Stomach smooth muscle (tissue), 2 donors: ENCODE measurements around the gene KCNQ1OT1.

ENCODE experiments used
- H3K27ac ChIP-seq: one replicate; pipeline ENCODE4 v1.7.0; 2013; ENCODE audit warnings: mild to moderate bottlenecking, low read length, inconsistent platforms
- H3K27me3 ChIP-seq, 2 donors: one replicate each; pipeline ENCODE4 v1.7.0; 2013; ENCODE audit warnings: low read length in 2 of 2; ENCODE audit not compliant: insufficient read depth in 2 of 2, control insufficient read depth in 1 of 2
- H3K36me3 ChIP-seq, 2 donors: one replicate each; pipeline ENCODE4 v1.7.0; 2013; ENCODE audit warnings: low read length in 2 of 2; ENCODE audit not compliant: control insufficient read depth in 2 of 2, insufficient read depth in 2 of 2
- H3K4me1 ChIP-seq: one replicate; pipeline ENCODE4 v1.7.0; 2013; ENCODE audit warnings: low read length; ENCODE audit not compliant: control insufficient read depth, insufficient read depth
- H3K4me3 ChIP-seq, 2 donors: one replicate each; pipeline ENCODE4 v1.7.0; 2013; ENCODE audit warnings: low read length in 2 of 2
- H3K9ac ChIP-seq, 2 donors: one replicate each; pipeline ENCODE4 v1.7.0; 2013; ENCODE audit warnings: low read length in 2 of 2, mild to moderate bottlenecking in 1 of 2
- H3K9me3 ChIP-seq, 2 donors: one replicate each; pipeline ENCODE4 v1.7.0; 2013; ENCODE audit warnings: low read length in 2 of 2; ENCODE audit not compliant: control insufficient read depth in 2 of 2
- donor health status: healthy.
- donor health status: Pancreatic carcinoma.

Gene KCNQ1OT1

DNA sequence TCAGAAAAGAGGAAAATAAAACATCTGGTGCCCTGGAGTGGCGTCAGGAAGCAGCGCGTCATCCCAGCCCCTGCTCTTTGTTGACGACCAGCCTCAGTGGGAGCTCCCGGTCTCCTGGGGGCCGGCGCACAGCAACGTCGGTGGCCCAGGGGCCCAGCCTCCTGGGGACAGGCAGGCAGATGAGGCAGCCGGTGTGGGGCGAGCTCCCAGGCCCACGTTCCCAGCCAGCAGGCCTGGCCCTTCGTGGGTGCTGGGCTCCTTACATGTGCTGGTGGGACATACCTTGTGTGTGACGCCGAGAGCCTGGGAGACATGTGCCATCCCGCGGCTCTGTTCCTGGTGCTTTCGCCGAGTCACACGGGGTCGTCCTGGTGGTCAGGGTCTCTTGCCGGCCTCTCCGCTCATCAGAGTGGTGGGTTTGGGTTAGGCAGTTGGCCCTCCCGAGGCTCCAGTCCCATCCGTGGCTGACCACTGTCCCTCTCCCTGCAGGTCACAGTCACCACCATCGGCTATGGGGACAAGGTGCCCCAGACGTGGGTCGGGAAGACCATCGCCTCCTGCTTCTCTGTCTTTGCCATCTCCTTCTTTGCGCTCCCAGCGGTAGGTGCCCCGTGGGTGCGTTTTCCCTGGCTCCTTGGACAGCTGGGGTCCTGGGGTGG lies 116.7 kb downstream of the KCNQ1OT1 start:
- Histone ChIP-seq H3K9me3 (no peaks in the 10 kb centered on the region), H3K4me3 (no peak overlapping the region)

DNA sequence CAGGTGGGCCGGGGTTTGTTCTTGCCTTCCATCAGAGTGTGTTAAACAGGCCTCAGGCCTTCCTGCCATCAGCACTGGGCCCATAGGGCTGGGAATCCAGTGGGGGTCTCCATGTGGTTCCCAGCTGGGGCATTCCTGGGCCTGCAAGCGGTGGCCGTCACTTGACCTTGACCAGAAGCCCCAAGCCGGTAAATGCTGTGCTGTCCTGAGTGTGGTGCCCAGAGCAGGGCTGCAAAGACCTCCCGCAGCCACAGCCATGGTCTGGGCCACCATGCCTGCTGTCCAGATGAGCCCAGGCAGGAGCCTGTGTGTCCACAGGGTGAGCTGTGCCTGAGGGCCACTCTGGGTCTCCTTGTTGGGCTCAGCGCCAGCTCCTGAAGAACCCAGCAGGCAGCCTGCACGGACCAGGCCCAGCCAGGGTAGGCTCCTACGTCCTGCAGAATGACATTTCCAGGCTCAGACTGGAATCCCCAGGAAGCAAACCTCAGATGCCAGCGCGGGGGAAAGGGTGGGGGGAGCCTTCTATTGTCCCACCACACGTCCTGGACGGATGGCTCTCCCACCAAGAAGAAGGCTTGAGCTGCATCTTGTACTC lies 117.3 kb downstream of the KCNQ1OT1 start:
- H3K27ac ChIP-seq = no peak overlapping the region
- H3K9ac ChIP-seq = no peak overlapping the region
- H3K4me1 ChIP-seq = no peaks in the 10 kb centered on the region

More for the DNA sequence above, 116.7 kb downstream of the KCNQ1OT1 start:
- no peak overlapping the region for H3K27ac ChIP-seq
- H3K27me3 ChIP-seq = no peaks in the 10 kb centered on the region
- H3K36me3 ChIP-seq = no peaks in the 10 kb centered on the region
- no peak overlapping the region for H3K9ac ChIP-seq
- no peaks in the 10 kb centered on the region for H3K4me1 ChIP-seq

DNA sequence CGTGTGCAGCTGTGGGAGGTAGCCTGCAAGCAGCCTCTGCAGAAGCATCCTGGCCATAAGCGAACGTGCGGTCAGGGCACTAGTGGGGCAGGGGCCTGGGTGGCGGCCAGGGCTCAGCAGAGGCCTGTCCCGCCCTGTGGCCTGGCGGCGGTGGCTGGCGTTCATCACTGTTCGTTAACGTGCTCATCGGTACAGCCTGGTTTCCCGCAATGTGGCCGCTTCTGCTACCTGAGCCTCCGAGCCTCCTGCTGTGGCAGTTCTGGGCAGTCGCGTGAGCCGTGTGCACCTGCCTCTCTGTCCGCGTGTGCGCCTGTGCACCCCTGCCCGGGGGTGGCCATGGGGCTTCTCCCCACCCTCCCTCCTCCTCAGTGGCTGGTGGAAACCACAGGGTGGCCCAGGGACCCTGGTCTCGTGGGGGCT lies 117.9 kb downstream of the KCNQ1OT1 start:
- H3K27ac ChIP-seq = no peak overlapping the region
- H3K27me3 ChIP-seq = no peaks in the 10 kb centered on the region
- H3K9ac ChIP-seq = no peak overlapping the region
- H3K4me1 ChIP-seq = no peaks in the 10 kb centered on the region
- no peaks in the 10 kb centered on the region for H3K36me3 ChIP-seq
- no peak overlapping the region for H3K4me3 ChIP-seq
- no peaks in the 10 kb centered on the region for H3K9me3 ChIP-seq

More for the DNA sequence above, 117.3 kb downstream of the KCNQ1OT1 start:
- Histone ChIP-seq H3K4me3 (no peak overlapping the region), H3K27me3 (no peaks in the 10 kb centered on the region), H3K36me3 (no peaks in the 10 kb centered on the region), H3K9me3 (no peaks in the 10 kb centered on the region)

DNA sequence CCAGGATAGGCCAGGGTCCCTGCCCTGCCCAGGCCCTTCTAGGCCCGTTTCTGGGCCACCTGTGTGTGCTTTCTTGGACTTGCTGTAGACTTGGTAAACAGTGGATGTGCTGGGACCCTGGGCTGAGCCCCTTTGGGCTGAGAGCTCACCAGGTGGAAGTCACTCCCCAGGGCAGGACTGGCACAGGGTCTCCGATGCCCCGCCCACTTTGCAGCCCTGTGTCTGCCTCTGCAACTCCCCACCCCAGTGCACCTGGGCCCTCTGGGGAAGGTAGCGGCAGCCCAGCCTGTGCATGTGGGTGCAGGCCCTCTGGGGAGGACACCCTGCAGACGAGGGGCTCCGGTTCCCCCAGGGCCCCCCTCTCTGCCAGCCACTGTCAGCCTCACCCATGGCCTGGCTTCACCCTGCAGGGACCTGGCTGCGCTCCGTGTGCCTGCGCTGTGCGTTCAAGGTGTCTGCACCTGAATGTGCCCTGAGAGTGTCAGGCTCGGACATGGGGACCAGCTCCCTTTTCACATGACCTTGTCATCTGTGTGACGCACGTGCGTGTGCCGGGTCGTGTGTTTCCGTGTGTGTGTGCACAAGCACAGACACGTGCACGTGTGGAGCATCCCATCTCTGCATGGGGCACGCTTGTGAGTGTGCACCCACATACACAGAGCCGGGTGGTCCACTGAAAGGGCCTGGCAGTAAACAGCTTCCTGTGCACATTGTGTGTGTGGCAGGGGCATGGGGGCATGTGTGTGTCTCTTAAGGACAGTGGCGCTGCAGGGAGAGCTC lies 118.5 kb downstream of the KCNQ1OT1 start:
- Histone ChIP-seq H3K36me3 (no peaks in the 10 kb centered on the region), H3K4me1 (no peaks in the 10 kb centered on the region), H3K9me3 (no peaks in the 10 kb centered on the region), H3K27me3 (no peaks in the 10 kb centered on the region), H3K27ac (no peak overlapping the region), H3K9ac (no peak overlapping the region), H3K4me3 (no peak overlapping the region)

DNA sequence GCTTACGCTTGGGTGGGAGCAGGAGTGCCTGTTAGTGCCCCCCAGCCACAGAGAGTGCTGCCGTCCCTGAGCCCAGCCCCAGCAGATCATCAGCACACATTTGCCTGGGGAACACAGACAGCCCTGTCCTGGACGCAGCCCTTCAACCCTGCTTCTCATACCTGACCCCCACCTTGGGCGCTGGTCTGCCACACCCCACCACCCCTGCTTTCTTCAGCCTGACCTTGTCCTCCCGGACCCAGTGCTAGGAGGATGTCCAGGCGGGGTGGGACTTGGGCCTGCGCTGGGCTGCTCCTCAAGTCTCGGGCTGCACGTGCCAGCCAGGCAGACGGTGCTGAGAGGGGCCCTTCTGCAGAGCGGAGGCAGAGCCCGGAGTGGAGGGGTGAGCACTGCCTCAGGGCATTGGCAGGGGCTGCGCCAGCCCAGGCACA lies 119.2 kb downstream of the KCNQ1OT1 start:
- Histone ChIP-seq H3K36me3 (no peaks in the 10 kb centered on the region), H3K27me3 (no peaks in the 10 kb centered on the region), H3K9ac (no peak overlapping the region), H3K4me3 (no peak overlapping the region), H3K9me3 (no peaks in the 10 kb centered on the region), H3K27ac (no peak overlapping the region), H3K4me1 (no peaks in the 10 kb centered on the region)

DNA sequence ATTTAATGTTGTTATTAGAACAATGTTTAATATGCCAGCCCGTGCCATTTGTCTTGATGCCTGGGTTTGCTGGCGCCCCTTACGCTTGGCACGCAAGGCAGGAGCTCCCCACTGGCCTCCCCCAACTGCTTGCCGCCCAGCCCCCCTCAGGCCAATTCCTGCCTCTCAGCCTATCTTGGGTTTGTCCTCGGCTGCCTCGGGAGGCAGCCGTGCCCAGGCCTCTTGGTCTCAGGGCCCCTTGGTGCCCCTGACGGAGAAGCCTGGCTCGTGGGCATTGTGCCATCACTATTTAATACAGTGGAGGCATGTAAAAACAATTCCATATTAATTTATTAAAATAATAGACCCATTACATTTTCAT lies 119.8 kb downstream of the KCNQ1OT1 start:
- no peak overlapping the region for H3K9ac ChIP-seq
- H3K27ac ChIP-seq = no peak overlapping the region
- no peaks in the 10 kb centered on the region for H3K9me3 ChIP-seq
- no peak overlapping the region for H3K4me3 ChIP-seq
- no peaks in the 10 kb centered on the region for H3K4me1 ChIP-seq
- no peaks in the 10 kb centered on the region for H3K27me3 ChIP-seq
- no peaks in the 10 kb centered on the region for H3K36me3 ChIP-seq

DNA sequence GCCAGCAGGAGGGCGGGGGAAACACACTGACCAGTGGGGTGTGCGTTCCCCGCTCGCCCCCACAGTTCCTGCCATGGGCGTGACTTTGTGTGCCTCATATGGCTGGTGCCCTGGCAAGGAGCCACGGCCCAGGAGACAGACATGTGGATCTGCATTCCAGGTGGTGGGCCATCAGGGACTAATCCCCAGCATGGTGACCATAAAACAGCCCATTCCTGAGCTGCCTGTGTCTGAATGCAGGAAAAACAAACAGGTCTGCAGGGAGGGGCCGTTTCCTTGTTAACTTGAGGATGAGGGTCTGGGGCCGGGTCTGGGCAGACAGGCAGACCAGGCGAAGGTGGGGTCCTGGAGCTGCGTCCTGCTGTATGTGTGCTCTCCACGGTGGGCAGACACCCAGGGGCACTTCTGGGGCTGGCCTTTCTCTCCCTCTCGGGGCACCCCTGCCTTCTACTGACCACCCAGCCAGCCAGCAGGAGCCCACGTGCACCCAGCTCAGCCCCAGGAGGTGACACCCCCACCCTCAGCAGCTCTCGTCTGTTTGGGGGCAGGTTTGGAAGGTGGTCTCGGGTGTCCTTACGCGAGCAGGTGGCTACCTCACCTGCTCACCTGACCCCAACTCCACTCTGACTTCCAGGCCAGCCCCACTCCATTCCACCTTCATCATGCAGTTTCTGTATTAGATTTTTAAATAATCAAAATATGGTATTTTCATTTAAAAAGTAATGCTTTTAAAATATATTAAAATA lies 120.3 kb downstream of the KCNQ1OT1 start:
- no peak overlapping the region for H3K4me3 ChIP-seq
- no peak overlapping the region for H3K9ac ChIP-seq
- no peak overlapping the region for H3K27ac ChIP-seq
- no peaks in the 10 kb centered on the region for H3K36me3 ChIP-seq
- H3K27me3 ChIP-seq = no peaks in the 10 kb centered on the region
- H3K4me1 ChIP-seq = no peaks in the 10 kb centered on the region
- H3K9me3 ChIP-seq = no peaks in the 10 kb centered on the region

DNA sequence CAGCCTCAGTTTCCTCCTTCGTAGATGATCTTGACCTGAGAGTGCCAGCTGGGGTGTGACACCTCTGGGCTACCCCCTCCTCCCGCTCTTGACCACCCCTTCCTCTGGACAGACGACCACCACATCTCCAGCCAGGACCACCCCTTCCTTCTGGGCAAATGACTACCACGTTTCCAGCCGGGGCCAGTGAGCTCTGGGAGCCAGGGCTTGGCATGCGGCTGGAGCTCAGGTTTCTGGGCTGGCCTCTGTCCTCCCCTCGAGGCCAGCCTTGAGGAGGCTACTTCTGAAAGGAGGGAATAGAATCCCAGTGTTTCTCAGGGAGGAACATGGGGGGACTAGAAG lies 120.9 kb downstream of the KCNQ1OT1 start:
- Histone ChIP-seq H3K4me3 (no peak overlapping the region), H3K4me1 (no peaks in the 10 kb centered on the region), H3K36me3 (no peaks in the 10 kb centered on the region), H3K9ac (no peak overlapping the region), H3K9me3 (no peaks in the 10 kb centered on the region), H3K27ac (no peak overlapping the region), H3K27me3 (no peaks in the 10 kb centered on the region)

DNA sequence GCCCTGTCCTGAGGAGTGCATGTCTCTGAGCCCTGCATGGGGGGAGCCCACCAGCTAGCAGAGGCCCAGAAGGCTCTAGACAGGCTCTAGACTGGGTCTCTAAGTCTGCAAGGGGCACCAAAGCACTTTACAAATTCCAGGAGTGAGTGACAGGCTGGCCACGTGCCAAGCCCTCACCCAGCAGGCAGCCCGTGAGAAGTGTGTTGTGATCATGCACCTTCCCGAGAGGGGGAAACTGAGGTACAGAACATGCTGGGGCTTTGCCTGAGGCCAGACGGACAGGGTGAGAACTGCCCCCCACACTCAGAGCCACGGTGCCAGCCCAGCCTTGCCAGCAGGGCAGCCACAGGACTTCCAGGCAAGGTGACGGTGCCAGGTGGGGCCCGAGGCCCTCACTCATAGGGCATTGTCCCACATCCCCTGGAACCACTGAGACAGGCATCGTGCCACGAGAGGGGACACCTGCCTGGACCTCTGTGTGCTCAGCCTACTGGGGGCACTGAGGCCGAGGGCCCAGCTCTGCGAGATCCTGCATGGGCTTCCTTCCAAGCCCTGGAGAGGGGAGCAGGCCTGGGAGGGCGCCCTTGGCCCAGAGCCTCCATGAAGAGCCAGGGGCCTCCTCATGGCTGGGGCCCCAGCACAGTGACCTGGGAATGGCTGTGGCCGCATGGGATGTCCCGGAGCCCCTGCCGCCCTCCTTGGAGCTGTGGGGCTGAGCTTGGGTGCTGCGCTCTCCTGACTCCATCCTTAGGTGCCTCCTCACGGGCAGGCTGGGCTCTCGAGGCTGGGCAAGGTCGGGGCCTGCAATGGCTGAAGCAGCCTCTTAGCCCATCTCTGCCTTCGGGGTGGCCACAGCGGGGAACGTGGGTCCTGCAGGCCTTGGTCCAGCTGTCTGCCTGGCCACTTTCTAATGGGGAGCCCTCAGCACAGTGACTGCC lies 121.5 kb downstream of the KCNQ1OT1 start:
- no peak overlapping the region for H3K9ac ChIP-seq
- no peaks in the 10 kb centered on the region for H3K36me3 ChIP-seq
- no peak overlapping the region for H3K27ac ChIP-seq
- no peaks in the 10 kb centered on the region for H3K9me3 ChIP-seq
- H3K4me1 ChIP-seq = no peaks in the 10 kb centered on the region
- H3K4me3 ChIP-seq = no peak overlapping the region
- no peaks in the 10 kb centered on the region for H3K27me3 ChIP-seq
